ENCODE results near the gene PCSK7.

PCSK7 gene

GRCh38 chr11:117181586-117182550, 50.0 kb downstream of the PCSK7 start:
- intact Hi-C loops (cut with DNase I; ENCODE audit: low total_unique reads) = loop anchor here (5.0 kb wide), 1 partner anchor 45 kb away; no protein-coding TSS in a partner anchor
- peak overlapping the region in 1 of 2 donors; percentile 100 for H3K27ac ChIP-seq
- no peaks in the 10 kb centered on the region for H3K27me3 ChIP-seq
- no peak for DNase-seq
- H3K4me1 ChIP-seq = peaks cover 6 to 40% (median 33%) of the 10 kb centered on the region in 4 donors
- H3K9me3 ChIP-seq = no peaks in the 10 kb centered on the region
- peaks cover 8 to 50% (median 44%) of the 10 kb centered on the region in 3 donors for H3K36me3 ChIP-seq
- TF ChIP-seq CTCF (IDR thresholded peaks at IDR 0.05) = no peak
- H3K4me3 ChIP-seq = no peak overlapping the region

GRCh38 chr11:117180661-117181585, 51.0 kb downstream of the PCSK7 start:
- Histone ChIP-seq H3K4me3 (peak overlapping the region in 1 of 2 donors; percentile 97), H3K27ac (peak overlapping the region; percentile 98 to 100), H3K4me1 (peaks cover 6 to 38% (median 32%) of the 10 kb centered on the region in 4 donors), H3K9me3 (no peaks in the 10 kb centered on the region), H3K36me3 (peaks cover 8 to 41% (median 35%) of the 10 kb centered on the region in 3 donors), H3K27me3 (no peaks in the 10 kb centered on the region)
- peak; percentile 82 to 89 for DNase-seq
- peak; percentile 54 to 71 for TF ChIP-seq CTCF (IDR thresholded peaks at IDR 0.05)
- intact Hi-C loops (cut with DNase I; ENCODE audit: low total_unique reads) = loop anchor here (5.0 kb wide), 1 partner anchor 46 kb away; no protein-coding TSS in a partner anchor

- Histone ChIP-seq H3K36me3 (peaks cover 8 to 32% (median 29%) of the 10 kb centered on the region in 3 donors), H3K9me3 (no peaks in the 10 kb centered on the region), H3K4me3 (peak overlapping the region; percentile 96 to 97), H3K4me1 (peaks cover 6 to 38% (median 32%) of the 10 kb centered on the region in 4 donors), H3K27me3 (no peaks in the 10 kb centered on the region), H3K27ac (peak overlapping the region; percentile 98 to 100)
- no peak for TF ChIP-seq CTCF (IDR thresholded peaks at IDR 0.05)
- DNase-seq = no peak
- intact Hi-C loops (cut with DNase I; ENCODE audit: low total_unique reads) = loop anchor here (5.0 kb wide), 1 partner anchor 47 kb away; no protein-coding TSS in a partner anchor
Measured at GRCh38 chr11:117180020-117180419, 51.9 kb downstream of the PCSK7 start.

- Histone ChIP-seq H3K27ac (peak overlapping the region; percentile 98 to 100), H3K9me3 (no peaks in the 10 kb centered on the region), H3K4me1 (peaks cover 6 to 38% (median 32%) of the 10 kb centered on the region in 4 donors), H3K4me3 (peak overlapping the region; percentile 96 to 97), H3K36me3 (peaks cover 8 to 26% (median 22%) of the 10 kb centered on the region in 3 donors), H3K27me3 (no peaks in the 10 kb centered on the region)
- no peak for TF ChIP-seq CTCF (IDR thresholded peaks at IDR 0.05)
- intact Hi-C loops (cut with DNase I; ENCODE audit: low total_unique reads) = no loop called here
- DNase-seq = no peak
Measured at GRCh38 chr11:117179048-117179999, 52.5 kb downstream of the PCSK7 start.

All from tibial artery (tissue), 4 donors.